Activated CD8-positive, alpha-beta memory T cell treated with anti-CD3 and anti-CD28 coated beads for 4 hours (primary cell): ENCODE measurements around the gene BRD7.

Source experiments
- DNase-seq, 2 donors: peaks; one replicate each; pipeline ENCODE4 v3.0.0-alpha.2; 2020; ENCODE audit warnings: low read depth in 2 of 2

Gene BRD7

GRCh38 chr16:50368410-50369132 is at the start of gene BRD7:
TSS of gene BRD7 (minus strand) at chr16:50368988. CDS start at chr16:50368774, 214 bp downstream.
- DNase-seq: peak; percentile 36 to 38

DNA sequence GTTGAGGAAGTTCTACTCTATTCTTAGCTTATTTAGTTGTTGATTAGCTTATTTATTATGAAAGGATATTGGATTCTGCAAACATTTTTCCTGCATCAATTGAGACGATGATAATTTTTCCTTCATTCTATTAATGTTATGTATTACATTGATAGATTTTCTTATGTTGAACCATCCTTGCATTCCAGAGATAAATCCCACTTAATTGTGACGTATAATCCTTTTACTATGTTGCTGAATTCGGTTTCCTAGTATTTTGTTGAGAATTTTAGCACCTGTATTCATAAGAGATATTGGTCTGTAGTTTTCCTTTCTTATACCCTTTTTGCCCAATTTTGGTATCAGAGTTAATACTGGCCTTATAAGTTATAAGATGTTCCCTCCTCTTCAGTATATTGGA is 47.6 kb upstream of the BRD7 start:
- DNase-seq: no peak

DNA sequence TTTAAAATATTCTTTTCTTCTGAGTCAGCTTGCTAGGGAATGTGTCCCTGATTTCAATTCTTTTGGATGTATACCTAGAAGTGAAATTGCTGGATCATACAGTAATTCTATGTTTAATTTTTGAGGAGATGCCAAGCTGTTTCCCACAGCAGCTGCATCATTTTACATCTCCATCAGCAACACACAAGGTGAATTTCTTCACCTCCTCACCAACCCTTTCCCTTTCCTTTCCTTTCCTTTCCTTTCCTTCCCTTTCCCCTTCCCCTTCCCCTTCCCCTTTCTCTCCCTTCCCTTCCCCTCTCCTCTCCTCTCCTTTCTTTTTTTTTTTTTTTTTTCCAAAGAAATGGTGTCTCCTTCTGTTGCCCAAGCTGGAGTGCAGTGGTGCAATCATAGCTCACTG is 45.4 kb upstream of the BRD7 start:
- no peak for DNase-seq

GRCh38 chr16:50411034-50411433 is 42.2 kb upstream of the BRD7 start:
- DNase-seq: no peak

- DNase-seq: no peak
Measured at GRCh38 chr16:50408001-50408561, 39.3 kb upstream of the BRD7 start.

GRCh38 chr16:50407351-50407750 is 38.6 kb upstream of the BRD7 start:
- no peak for DNase-seq

GRCh38 chr16:50403491-50403890 is 34.7 kb upstream of the BRD7 start:
- DNase-seq: no peak

DNA sequence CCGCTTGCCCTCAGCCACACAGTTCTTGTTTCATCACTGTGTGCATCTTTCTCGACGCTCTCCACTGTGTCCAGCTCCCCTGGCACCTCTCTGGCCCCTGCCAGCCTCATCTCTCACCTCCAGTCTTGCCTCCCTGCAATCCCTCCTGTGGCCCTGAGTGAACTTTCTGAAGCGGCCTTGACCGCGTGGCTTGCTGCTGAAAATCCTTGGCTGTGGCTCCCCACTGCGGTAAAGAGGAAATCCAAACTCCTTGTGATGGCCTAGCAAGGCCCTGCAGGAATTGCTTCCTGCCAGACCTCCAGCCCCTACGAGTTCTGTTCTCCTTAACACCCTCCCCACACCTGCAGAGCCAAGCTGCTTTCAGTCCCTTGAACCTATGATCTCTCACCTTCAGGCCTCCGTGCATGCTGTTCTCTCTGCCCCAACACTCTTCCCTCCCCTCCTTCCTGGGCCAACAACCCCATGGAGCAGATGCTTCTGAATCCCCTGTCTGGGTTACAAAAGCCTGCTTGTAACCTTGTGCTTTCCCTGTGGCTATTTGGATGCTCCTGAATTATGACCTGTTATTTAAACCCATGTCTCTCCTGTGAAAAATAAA is 33.6 kb upstream of the BRD7 start:
- DNase-seq: no peak

GRCh38 chr16:50401355-50401754 is 32.6 kb upstream of the BRD7 start:
- DNase-seq: no peak

DNA sequence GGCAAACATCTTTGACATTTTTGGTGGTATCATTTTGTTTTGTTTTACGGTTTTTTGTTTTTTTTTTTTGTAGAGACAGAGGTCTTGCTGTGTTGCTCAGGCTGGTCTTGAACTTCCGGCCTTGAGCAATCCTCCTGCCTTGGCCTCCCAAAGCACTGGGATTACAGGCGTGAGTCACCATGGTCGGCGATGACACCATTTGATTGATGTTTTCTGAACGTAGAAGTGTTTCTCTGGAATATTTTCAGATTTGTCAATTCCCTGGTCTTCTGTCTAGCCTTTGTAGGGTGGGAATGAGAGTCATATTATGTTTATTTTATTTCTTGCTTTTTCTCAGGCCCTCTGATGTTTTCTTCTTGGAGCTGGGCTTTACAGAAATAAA is 32.2 kb upstream of the BRD7 start:
- DNase-seq: no peak

DNA sequence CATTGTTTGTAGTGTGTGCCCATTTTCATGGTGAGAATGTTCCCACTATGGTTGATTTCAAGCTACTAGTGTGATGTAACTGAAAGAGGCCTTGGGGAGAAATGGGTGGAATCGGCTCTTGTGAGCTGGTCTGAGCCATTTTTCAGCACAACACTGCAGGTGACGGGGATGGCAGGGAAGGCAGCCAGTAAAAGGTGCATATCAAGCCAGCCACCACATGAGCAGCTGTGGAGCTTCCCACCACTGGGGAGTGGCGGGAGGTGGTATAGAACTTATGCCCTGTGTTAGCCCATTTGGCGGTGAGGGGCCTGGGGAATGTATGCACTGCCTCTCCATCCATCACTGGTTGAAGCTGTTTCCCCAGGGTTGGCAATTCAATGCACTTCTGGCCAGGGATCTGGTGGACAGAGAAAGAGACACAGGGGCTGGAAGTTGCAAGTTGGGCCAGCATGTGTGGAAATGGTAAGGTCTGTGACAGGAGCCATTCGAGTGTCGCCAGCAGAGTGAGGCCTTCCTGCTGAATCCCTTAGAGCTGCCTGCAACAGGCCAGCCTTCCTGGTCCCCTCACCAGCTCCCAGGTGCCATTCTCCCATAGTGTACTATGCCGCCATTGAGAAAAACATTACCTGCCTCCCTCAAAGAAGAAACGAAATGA is 31.7 kb upstream of the BRD7 start:
- no peak for DNase-seq

GRCh38 chr16:50399411-50399810 is 30.6 kb upstream of the BRD7 start:
- no peak for DNase-seq

GRCh38 chr16:50398336-50398735 is 29.5 kb upstream of the BRD7 start:
- no peak for DNase-seq

- no peak for DNase-seq
Measured at GRCh38 chr16:50396761-50397535, 28.2 kb upstream of the BRD7 start.

DNA sequence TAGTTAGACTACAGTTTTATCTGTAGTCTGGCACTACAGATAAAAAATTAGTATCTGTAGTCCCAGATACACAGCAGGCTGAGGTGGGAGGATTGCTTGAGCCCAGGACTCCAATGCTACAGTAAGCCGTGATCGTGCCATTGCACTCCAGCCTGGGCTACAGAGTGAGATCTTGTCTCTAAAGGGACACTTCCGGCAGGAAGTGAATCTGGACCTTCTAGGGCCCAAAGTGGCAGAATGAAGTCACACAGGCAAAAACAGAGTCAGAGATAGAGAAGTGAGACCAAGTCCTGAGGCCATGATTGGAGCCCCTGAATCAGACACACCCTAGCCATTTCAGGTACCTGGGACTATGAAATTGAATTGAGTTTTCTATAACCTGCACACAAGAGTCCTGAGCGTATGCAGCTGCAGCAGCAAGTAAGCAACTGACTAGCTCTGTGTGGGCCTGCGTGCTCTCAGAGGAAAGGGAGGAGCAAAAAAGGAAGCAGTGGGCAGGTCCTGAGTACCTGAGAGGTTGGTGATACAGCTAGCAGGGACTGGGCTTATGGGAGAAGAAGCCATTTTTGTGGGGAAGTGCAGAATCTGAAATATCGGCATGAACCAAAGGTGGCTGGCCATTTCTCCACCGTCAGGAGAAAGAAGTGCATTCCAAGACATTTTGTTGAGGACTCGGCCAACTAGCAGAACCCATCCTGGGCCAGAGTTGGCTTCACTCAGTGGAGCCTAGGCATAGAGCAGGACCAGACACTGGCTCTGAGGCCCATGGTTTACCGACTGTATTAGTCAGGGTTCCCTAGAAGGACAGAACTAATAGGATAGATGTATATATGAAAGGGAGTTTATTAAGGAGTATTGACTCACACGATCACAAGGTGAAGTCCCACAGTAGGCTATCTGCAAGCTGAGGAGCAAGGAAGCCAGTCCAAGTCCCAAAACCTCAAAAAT is 27.2 kb upstream of the BRD7 start:
- no peak for DNase-seq

GRCh38 chr16:50393858-50394802 is 25.3 kb upstream of the BRD7 start:
- DNase-seq: no peak

DNA sequence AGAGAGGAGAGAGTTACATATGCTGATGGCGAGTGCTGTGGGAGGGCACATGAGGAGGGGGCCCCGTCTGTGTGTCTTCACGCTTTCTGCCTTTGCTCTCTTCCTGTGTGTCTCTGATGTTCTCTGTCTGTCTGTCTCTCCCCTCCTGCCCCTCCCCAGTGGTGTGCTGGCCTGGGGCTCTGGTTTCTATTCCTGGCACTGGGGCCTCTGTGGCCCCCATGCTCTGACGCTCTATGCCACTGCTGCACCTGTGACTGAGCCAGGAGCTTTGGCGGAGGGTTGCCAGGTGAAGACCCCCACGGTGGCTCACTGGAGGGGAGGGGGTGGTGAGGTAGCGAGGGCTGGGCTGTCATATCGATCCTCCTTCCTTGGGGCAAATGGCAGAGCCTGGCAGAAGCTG is 24.6 kb upstream of the BRD7 start:
- DNase-seq: no peak

DNA sequence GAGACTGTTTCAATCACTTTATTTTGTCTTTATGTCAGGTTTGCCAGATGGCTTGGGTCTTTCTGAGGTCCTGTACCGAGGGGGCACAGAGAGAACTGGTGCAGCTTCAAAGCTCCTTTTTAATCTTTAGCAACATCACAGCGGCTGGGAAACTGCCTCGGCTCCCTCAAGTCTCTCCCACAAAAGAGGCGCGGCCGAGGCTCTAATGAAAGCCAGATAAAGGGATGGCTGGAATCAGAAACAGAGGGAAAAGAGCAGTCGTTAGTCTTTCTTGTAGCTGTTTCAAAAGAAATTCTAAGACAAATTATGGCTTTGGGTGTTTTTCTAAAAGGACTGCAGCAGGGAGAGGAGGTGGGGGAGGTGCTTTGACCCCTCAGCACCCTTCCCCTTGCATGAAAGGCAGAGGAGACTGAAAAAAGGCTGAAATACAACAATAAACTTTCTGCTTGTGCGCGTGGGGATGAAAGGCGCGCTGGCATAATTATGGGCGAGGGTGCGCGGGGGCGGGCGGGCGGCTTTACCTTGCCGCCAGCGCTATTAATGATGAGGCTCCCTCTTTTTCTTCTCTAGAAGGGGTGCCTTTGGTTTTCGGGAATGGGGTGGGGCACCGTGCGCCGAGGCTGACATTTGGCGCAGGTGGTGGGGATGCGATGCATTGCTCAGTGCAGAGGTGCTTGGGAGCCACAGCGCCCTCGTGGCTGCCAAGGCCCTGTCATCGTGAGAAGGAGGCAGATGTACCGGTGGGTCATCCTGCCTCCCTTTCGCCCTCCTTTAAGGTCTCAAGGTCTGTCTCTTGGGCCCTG is 22.3 kb upstream of the BRD7 start:
- no peak for DNase-seq

- no peak for DNase-seq
Measured at GRCh38 chr16:50390371-50390771, 21.6 kb upstream of the BRD7 start.
